H9 (cell line): ENCODE results near the gene NCS1. TPM values are rescaled to one million over a fixed set of nuclear protein-coding genes. Genes with fewer than 3 reads are reported as not detected.
"Not testable (repeated sequence)": the region's sequence is repeated elsewhere in the genome, so short reads cannot be mapped to it uniquely, and the experiment has no call there.

Experiments
- DNase-seq: peaks from one replicate; pipeline ENCODE4 v3.0.0-alpha.2; 2017
- H2AFZ ChIP-seq: one replicate; pipeline ENCODE4 v1.6.1; 2013; ENCODE audit warnings: mild to moderate bottlenecking, low read length, control low read depth, moderate library complexity
- H2AK5ac ChIP-seq: 2 replicates; pipeline ENCODE4 v1.6.1; 2013; ENCODE audit warnings: low read length, control low read depth, mixed read lengths; ENCODE audit not compliant: insufficient read length
- H2BK120ac ChIP-seq: one replicate; pipeline ENCODE4 v1.6.1; 2013; ENCODE audit warnings: low read depth, mild to moderate bottlenecking, low read length, control low read depth, inconsistent platforms; ENCODE audit not compliant: poor library complexity, severe bottlenecking
- H2BK12ac ChIP-seq: 2 replicates; pipeline ENCODE4 v1.6.1; 2013; ENCODE audit warnings: low read length, control low read depth, mixed read lengths, low read depth; ENCODE audit not compliant: insufficient read length
- H2BK15ac ChIP-seq: 2 replicates; pipeline ENCODE4 v1.6.1; 2013; ENCODE audit warnings: low read depth, low read length, control low read depth
- H2BK20ac ChIP-seq: one replicate; pipeline ENCODE4 v1.6.1; 2013; ENCODE audit warnings: low read depth, mild to moderate bottlenecking, low read length, control low read depth, inconsistent platforms; ENCODE audit not compliant: poor library complexity, severe bottlenecking
- H2BK5ac ChIP-seq: 2 replicates; pipeline ENCODE4 v1.6.1; 2013; ENCODE audit warnings: low read length, control low read depth, mixed read lengths; ENCODE audit not compliant: insufficient read length
- H3K14ac ChIP-seq: 2 replicates; pipeline ENCODE4 v1.6.1; 2013; ENCODE audit warnings: low read length, control low read depth; ENCODE audit not compliant: insufficient read depth
- H3K18ac ChIP-seq: 2 replicates; pipeline ENCODE4 v1.6.1; 2013; ENCODE audit warnings: low read depth, mild to moderate bottlenecking, mixed read lengths, low read length, control low read depth; ENCODE audit not compliant: insufficient read length
- H3K23ac ChIP-seq: 2 replicates; pipeline ENCODE4 v1.6.1; 2013; ENCODE audit warnings: low read length, control low read depth, mixed read lengths, low read depth; ENCODE audit not compliant: insufficient read length
- H3K23me2 ChIP-seq: 2 replicates; pipeline ENCODE4 v1.6.1; 2013; ENCODE audit warnings: low read depth, mild to moderate bottlenecking, mixed read lengths, low read length, control low read depth; ENCODE audit not compliant: insufficient read length, poor library complexity, severe bottlenecking
- H3K27ac ChIP-seq: 2 replicates; pipeline ENCODE4 v1.5.1; 2013; ENCODE audit warnings: low read length, control low read depth, mixed read lengths, low read depth; ENCODE audit not compliant: insufficient read length
- H3K27me3 ChIP-seq: 2 replicates; pipeline ENCODE4 v1.6.1; 2013; ENCODE audit warnings: low read length, control low read depth, inconsistent platforms; ENCODE audit not compliant: insufficient read depth
- H3K4ac ChIP-seq: 2 replicates; pipeline ENCODE4 v1.6.1; 2013; ENCODE audit warnings: low read depth, mild to moderate bottlenecking, control low read depth, inconsistent platforms, low read length, moderate library complexity
- H3K4me1 ChIP-seq: 2 replicates; pipeline ENCODE4 v1.6.1; 2013; ENCODE audit warnings: low read length, control low read depth, inconsistent platforms; ENCODE audit not compliant: insufficient read depth
- H3K4me2 ChIP-seq: 2 replicates; pipeline ENCODE4 v1.6.1; 2013; ENCODE audit warnings: low read length, control low read depth, mixed read lengths; ENCODE audit not compliant: insufficient read length, insufficient read depth
- H3K56ac ChIP-seq: 2 replicates; pipeline ENCODE4 v1.6.1; 2013; ENCODE audit warnings: low read depth, mild to moderate bottlenecking, mixed read lengths, low read length, control low read depth; ENCODE audit not compliant: insufficient read length
- H3K79me1 ChIP-seq: 2 replicates; pipeline ENCODE4 v1.6.1; 2013; ENCODE audit warnings: low read depth, mild to moderate bottlenecking, moderate library complexity, low read length, control low read depth, inconsistent platforms; ENCODE audit not compliant: insufficient read depth, poor library complexity, severe bottlenecking
- H3K79me2 ChIP-seq: 2 replicates; pipeline ENCODE4 v1.6.1; 2013; ENCODE audit warnings: low read length, control low read depth, inconsistent platforms; ENCODE audit not compliant: insufficient read depth
- H3K9ac ChIP-seq: 2 replicates; pipeline ENCODE4 v1.6.1; 2013; ENCODE audit warnings: low read length, control low read depth, mixed read lengths; ENCODE audit not compliant: insufficient read length; ENCODE audit errors: extremely low read depth
- H3K9me3 ChIP-seq: one replicate; pipeline ENCODE4 v1.6.1; 2013; ENCODE audit warnings: low read depth, low read length, inconsistent platforms; ENCODE audit not compliant: control insufficient read depth
- H3T11ph ChIP-seq: one replicate; pipeline ENCODE4 v1.6.1; 2013; ENCODE audit warnings: mild to moderate bottlenecking, low read length, control low read depth, inconsistent platforms
- H4K20me1 ChIP-seq: one replicate; pipeline ENCODE4 v1.6.1; 2013; ENCODE audit not compliant: control insufficient read depth, insufficient read length, insufficient read depth
- H4K5ac ChIP-seq: 2 replicates; pipeline ENCODE4 v1.6.1; 2013; ENCODE audit warnings: low read depth, mild to moderate bottlenecking, mixed read lengths, low read length, control low read depth; ENCODE audit not compliant: insufficient read length
- H4K8ac ChIP-seq: replicated peaks from 2 replicates; pipeline ENCODE4 v1.6.1; 2013; ENCODE audit warnings: low read length, control low read depth, mixed read lengths, low read depth; ENCODE audit not compliant: insufficient read length
- H4K91ac ChIP-seq: 2 replicates; pipeline ENCODE4 v1.6.1; 2013; ENCODE audit warnings: low read depth, mild to moderate bottlenecking, moderate library complexity, mixed read lengths, low read length, control low read depth; ENCODE audit not compliant: insufficient read length
- H3K27ac Mint-ChIP-seq, 3 experiments: 2 replicates in 2 of 3; 3 replicates in 1 of 3; pipeline ENCODE4 v1.8.0; 2020 to 2021; ENCODE audit warnings: mixed read lengths in 3 of 3, mild to moderate bottlenecking in 1 of 3, moderate library complexity in 1 of 3
- H3K27me3 Mint-ChIP-seq: 2 replicates; pipeline ENCODE4 v1.8.0; 2021; ENCODE audit warnings: low read depth, mild to moderate bottlenecking, moderate library complexity, mixed read lengths
- H3K36me3 Mint-ChIP-seq, 3 experiments: 2 replicates in 2 of 3; 3 replicates in 1 of 3; pipeline ENCODE4 v1.8.0; 2020 to 2021; ENCODE audit warnings: low read depth in 3 of 3, mixed read lengths in 3 of 3; ENCODE audit not compliant: insufficient read depth in 1 of 3
- H3K4me1 Mint-ChIP-seq, 2 experiments: 2 replicates each; pipeline ENCODE4 v1.8.0; 2020; ENCODE audit warnings: mixed read lengths in 2 of 2
- H3K4me3 Mint-ChIP-seq, 2 experiments: 2 replicates in 1 of 2; 3 replicates in 1 of 2; pipeline ENCODE4 v1.8.0; 2020 to 2021; ENCODE audit warnings: mild to moderate bottlenecking in 2 of 2, mixed read lengths in 2 of 2, moderate library complexity in 1 of 2
- H3K9me3 Mint-ChIP-seq, 2 experiments: 2 replicates in 1 of 2; 3 replicates in 1 of 2; pipeline ENCODE4 v1.8.0; 2020; ENCODE audit warnings: mild to moderate bottlenecking in 2 of 2, mixed read lengths in 2 of 2, moderate library complexity in 1 of 2
- WGBS: extraction: QIAGEN DNeasy Blood & Tissue Kit; methylation state at CpG from one replicate; pipeline ENCODE4 v1.1.7; 2013; ENCODE audit warnings: missing lambda C conversion rate, low lambda C conversion rate, mixed read lengths; ENCODE audit not compliant: insufficient read length; ENCODE audit errors: extremely low coverage; 5-methylcytosine and 5-hydroxymethylcytosine counted together
- total RNA-seq: library from RNA; stranded (reverse); gene quantifications from 2 replicates; pipeline ENCODE4 v1.2.1, GENCODE V29; 2021
- TF ChIP-seq, protein P1 (sequence below): fragments of 200-600 bp; sonication (generic); conservative IDR thresholded peaks from 3 replicates; pipeline ENCODE4 v1.8.0; 2021; ENCODE audit warnings: antibody characterized with exemption, mild to moderate bottlenecking

Gene NCS1
- total RNA-seq, 1 experiment from 2014 or later = 38.1 TPM

DNA sequence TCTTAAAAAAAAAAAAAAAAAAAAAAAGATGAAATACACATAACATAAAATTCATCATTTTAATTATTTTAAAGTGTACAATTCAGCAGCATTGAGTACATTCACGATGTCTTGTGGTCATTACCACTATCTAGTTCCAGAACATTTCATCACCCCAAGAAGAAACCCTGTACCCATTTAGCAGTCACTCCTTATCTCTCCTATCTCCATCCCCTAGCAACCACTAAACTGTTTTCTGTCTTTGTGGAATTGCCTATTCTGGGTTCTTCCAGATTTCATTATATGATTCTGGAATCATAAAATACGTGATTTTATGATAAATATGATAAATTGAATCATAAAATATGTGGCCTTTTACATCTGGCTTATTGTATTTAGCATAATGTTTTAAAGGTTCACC lies 84.4 kb downstream of the NCS1 start:
- Histone ChIP-seq H3K56ac (no peak overlapping the region), H3K4me1 (no peaks in the 10 kb centered on the region), H2BK15ac (no peak overlapping the region), H2BK12ac (no peak overlapping the region), H3K18ac (no peak overlapping the region), H3K9ac (no peak overlapping the region), H3K79me2 (no peaks in the 10 kb centered on the region), H2BK20ac (no peak overlapping the region), H3K79me1 (no peaks in the 10 kb centered on the region), H3K9me3 (no peaks in the 10 kb centered on the region), H4K8ac (no peak overlapping the region), H3T11ph (no peak overlapping the region), H3K4me2 (no peak overlapping the region), H3K23ac (no peak overlapping the region), H4K20me1 (no peaks in the 10 kb centered on the region), H4K91ac (no peak overlapping the region), H3K4ac (no peak overlapping the region), H3K23me2 (no peaks in the 10 kb centered on the region), H3K14ac (no peak overlapping the region), H2AK5ac (no peak overlapping the region), H2BK5ac (no peak overlapping the region), H2BK120ac (no peak overlapping the region), H3K27me3 (no peaks in the 10 kb centered on the region), H4K5ac (no peak overlapping the region), H3K27ac (no peak overlapping the region), H2AFZ (no peak overlapping the region)
- Mint-ChIP-seq H3K36me3 (peaks cover 5 to 21% (median 7%) of the 10 kb centered on the region in 3 experiments; a peak in 5 of 7 replicates), H3K27ac (no peak overlapping the region), H3K4me1 (peaks cover 14% of the 10 kb centered on the region in 2 experiments), H3K27me3 (no peaks in the 10 kb centered on the region; the same call in none of the 2 replicates), H3K9me3 (peaks cover 13 to 16% of the 10 kb centered on the region in 2 experiments), H3K4me3 (no peak overlapping the region)
- no peak for DNase-seq
- no CpG with 5 or more reads among the region's 2 CpGs for WGBS
- TF ChIP-seq, protein P1, sequence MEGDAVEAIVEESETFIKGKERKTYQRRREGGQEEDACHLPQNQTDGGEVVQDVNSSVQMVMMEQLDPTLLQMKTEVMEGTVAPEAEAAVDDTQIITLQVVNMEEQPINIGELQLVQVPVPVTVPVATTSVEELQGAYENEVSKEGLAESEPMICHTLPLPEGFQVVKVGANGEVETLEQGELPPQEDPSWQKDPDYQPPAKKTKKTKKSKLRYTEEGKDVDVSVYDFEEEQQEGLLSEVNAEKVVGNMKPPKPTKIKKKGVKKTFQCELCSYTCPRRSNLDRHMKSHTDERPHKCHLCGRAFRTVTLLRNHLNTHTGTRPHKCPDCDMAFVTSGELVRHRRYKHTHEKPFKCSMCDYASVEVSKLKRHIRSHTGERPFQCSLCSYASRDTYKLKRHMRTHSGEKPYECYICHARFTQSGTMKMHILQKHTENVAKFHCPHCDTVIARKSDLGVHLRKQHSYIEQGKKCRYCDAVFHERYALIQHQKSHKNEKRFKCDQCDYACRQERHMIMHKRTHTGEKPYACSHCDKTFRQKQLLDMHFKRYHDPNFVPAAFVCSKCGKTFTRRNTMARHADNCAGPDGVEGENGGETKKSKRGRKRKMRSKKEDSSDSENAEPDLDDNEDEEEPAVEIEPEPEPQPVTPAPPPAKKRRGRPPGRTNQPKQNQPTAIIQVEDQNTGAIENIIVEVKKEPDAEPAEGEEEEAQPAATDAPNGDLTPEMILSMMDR = no peak

DNA sequence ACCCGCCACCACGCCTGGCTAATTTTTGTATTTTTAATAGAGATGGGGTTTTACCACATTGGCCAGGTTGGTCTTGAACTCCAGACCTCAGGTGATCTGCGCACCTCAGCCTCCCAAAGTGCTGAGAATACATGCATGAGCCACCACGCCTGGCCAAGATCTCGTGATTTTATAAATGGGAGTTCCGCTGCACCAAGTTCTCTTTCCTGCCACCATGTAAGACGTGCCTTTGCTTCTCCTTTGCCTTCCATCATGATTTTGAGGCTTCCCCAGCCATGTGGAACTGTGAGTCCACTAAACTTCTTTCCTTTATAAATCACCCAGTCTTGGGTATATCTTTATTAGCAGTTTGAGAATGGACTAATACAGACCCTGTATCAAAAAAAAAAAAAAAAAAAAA lies 85.9 kb downstream of the NCS1 start:
- H4K8ac ChIP-seq = not testable (repeated sequence)

More for the DNA sequence above, 85.9 kb downstream of the NCS1 start:
- H3K23ac ChIP-seq, H3K56ac ChIP-seq, H2BK12ac ChIP-seq, H3K4me2 ChIP-seq, H3K27ac ChIP-seq, H2BK120ac ChIP-seq, H2BK20ac ChIP-seq, H3K79me1 ChIP-seq, DNase-seq, H3K9me3 ChIP-seq, H3K18ac ChIP-seq, H3K27me3 ChIP-seq, H3K14ac ChIP-seq, H3K4ac ChIP-seq, H3K9ac ChIP-seq, H3K23me2 ChIP-seq, H3K79me2 ChIP-seq, H2BK5ac ChIP-seq, H3K27me3 Mint-ChIP-seq, H3K4me1 ChIP-seq, H4K91ac ChIP-seq, H2AFZ ChIP-seq, H4K20me1 ChIP-seq, H3T11ph ChIP-seq, H2BK15ac ChIP-seq, H4K5ac ChIP-seq, H2AK5ac ChIP-seq, H3K4me3 Mint-ChIP-seq, H3K27ac Mint-ChIP-seq: not testable (repeated sequence)
- peaks cover 5 to 21% (median 7%) of the 10 kb centered on the region in 3 experiments; a peak in 5 of 7 replicates for H3K36me3 Mint-ChIP-seq
- peaks cover 21 to 22% of the 10 kb centered on the region in 2 experiments for H3K4me1 Mint-ChIP-seq
- peaks cover 13 to 16% of the 10 kb centered on the region in 2 experiments for H3K9me3 Mint-ChIP-seq
- WGBS = no CpG with 5 or more reads among the region's 7 CpGs
